Pancreas (tissue), 10 donors: Measurements from ENCODE around the gene ADAMTS15. TPM values are rescaled to one million over a fixed set of nuclear protein-coding genes. Genes with fewer than 3 reads are reported as not detected.

Source experiments
- ATAC-seq, 4 donors: fragments of 200-7000 bp; cut with Tn5 transposase; one replicate each; pipeline versions ENCODE4 v1.8.0 to v1.9.1; 2020; ENCODE audit warnings: mild to moderate bottlenecking in 4 of 4, moderate library complexity in 4 of 4
- DNase-seq, 6 donors: peaks; one replicate each; pipeline ENCODE4 v3.0.0-alpha.2; 2020
- FAIRE-seq: peaks from 2 replicates; lab custom pipeline; 2012; peaks lifted over from hg19 to GRCh38; lab: Jason Lieb, UNC
- H3K27ac ChIP-seq, 4 donors: fragments of 200-600 bp; sonication (generic); 1 replicate in 3 of 4; 2 replicates in 1 of 4; pipeline versions ENCODE4 v1.5.0 to v1.8.0; 2020
- H3K27me3 ChIP-seq, 4 donors: fragments of 200-600 bp; one replicate each; pipeline ENCODE4 v1.8.0; 2021
- H3K36me3 ChIP-seq, 3 donors: fragments of 200-600 bp; sonication (generic) in 1 of 3; one replicate each; pipeline versions ENCODE4 v1.5.0 to v1.8.0; 2020 to 2021
- H3K4me1 ChIP-seq, 3 donors: fragments of 200-600 bp; one replicate each; pipeline ENCODE4 v1.8.0; 2021
- H3K4me3 ChIP-seq, 4 donors: fragments of 200-600 bp; sonication (generic) in 2 of 4; one replicate each; pipeline versions ENCODE4 v1.5.0 to v1.8.0; 2020 to 2021
- H3K9me3 ChIP-seq, 4 donors: fragments of 200-600 bp; one replicate each; pipeline ENCODE4 v1.8.0; 2021
- CTCF ChIP-seq, 4 donors: fragments of 200-600 bp; sonication (generic) in 3 of 4; IDR thresholded peaks; one replicate each; pipeline versions ENCODE4 v1.5.0 to v1.8.0; 2021; ENCODE audit warnings: antibody characterized with exemption in 4 of 4
- whole genome bisulfite sequencing, 2 donors: extraction: QIAGEN DNeasy Blood & Tissue Kit; methylation state at CpG; one replicate each; pipeline ENCODE4 v1.1.7; 2013; 5-methylcytosine and 5-hydroxymethylcytosine counted together
- intact Hi-C, 3 donors: fragments of 100-400 bp; cut with DNase I; formaldehyde crosslinking; loops; one replicate each; pipeline versions ENCODE4 v1.11.1 to v1.14.2; 2022
- polyA plus RNA-seq, 2 donors: library from polyadenylated mRNA; stranded (reverse); fragments of 200-250 nt; gene quantifications; one replicate each; pipeline ENCODE4 v1.2.3, GENCODE V29; 2013
- total RNA-seq, 6 donors: library from RNA; stranded (reverse); fragmentation: NEBNext Ultra II Directional in 4 of 6; extraction: Animal tissue kit (Norgen Biotek cat#: 25700) in 4 of 6; gene quantifications; one replicate each; pipeline versions ENCODE4 v1.2.1 to v1.2.4, GENCODE V29; 2021 to 2023
- donor health status: healthy with polysubstance abuse.
- donor health status: DM: no; HTN: no; CAD: no; lungs with moderate emphysema.
- donor health status: DM: no; HTN: no; CAD: no.
- donor health status: control.
- donor health status: control.
- donor health status: Bipolar disorder and iron deficiency.
- donor health status: DM: yes; HTN: yes; CAD: no.
- donor health status: DM: no; HTN: no; CAD: no.
- donor health status: DM: no; HTN: no; CAD: no.
- donor health status: DM: yes; HTN: yes; CAD: no.

ADAMTS15 gene
- total and polyA plus RNA-seq, 8 donors = 0.14 to 1.2 (median 0.78) TPM

- ATAC-seq = no peak
- WGBS, 2 donors = 92 to 98% methylated on average over 2 of the region's 2 CpGs
- Histone ChIP-seq H3K4me1 (peaks cover 6 to 11% (median 9%) of the 10 kb centered on the region in 3 donors), H3K4me3 (no peak overlapping the region), H3K36me3 (no peaks in the 10 kb centered on the region), H3K27ac (no peak overlapping the region), H3K9me3 (no peaks in the 10 kb centered on the region), H3K27me3 (no peaks in the 10 kb centered on the region)
- TF ChIP-seq CTCF (IDR thresholded peaks at IDR 0.05) = no peak
- FAIRE-seq = no peak
- no peak for DNase-seq
- intact Hi-C loops = no loop called here
Measured at GRCh38 chr11:130509942-130510341, 61.5 kb downstream of the ADAMTS15 start.

GRCh38 chr11:130510407-130511006 is 62.1 kb downstream of the ADAMTS15 start:
- H3K36me3 ChIP-seq = no peaks in the 10 kb centered on the region
- H3K4me3 ChIP-seq = no peak overlapping the region
- ATAC-seq (peak; percentile 81 to 93 (median 90)), FAIRE-seq (no peak), DNase-seq (peak in 1 of 6 donors; percentile 47)
- H3K9me3 ChIP-seq = no peaks in the 10 kb centered on the region
- WGBS, 2 donors = 43 to 44% methylated on average over 8 of the region's 8 CpGs
- H3K27me3 ChIP-seq = no peaks in the 10 kb centered on the region
- intact Hi-C loops = no loop called here
- no peak overlapping the region for H3K27ac ChIP-seq
- no peak for TF ChIP-seq CTCF (IDR thresholded peaks at IDR 0.05)
- peaks cover 6 to 11% (median 9%) of the 10 kb centered on the region in 3 donors for H3K4me1 ChIP-seq

GRCh38 chr11:130511765-130512164 is 63.3 kb downstream of the ADAMTS15 start:
- DNase-seq (no peak), FAIRE-seq (no peak), ATAC-seq (peak in 2 of 4 donors; percentile 23 to 43)
- TF ChIP-seq CTCF (IDR thresholded peaks at IDR 0.05) = no peak
- no peaks in the 10 kb centered on the region for H3K9me3 ChIP-seq
- intact Hi-C loops = no loop called here
- H3K4me3 ChIP-seq = no peak overlapping the region
- 98 to 100% methylated on average over 2 of the region's 2 CpGs for WGBS, 2 donors
- H3K4me1 ChIP-seq = peaks cover 6 to 11% (median 9%) of the 10 kb centered on the region in 3 donors
- no peak overlapping the region for H3K27ac ChIP-seq
- H3K27me3 ChIP-seq = no peaks in the 10 kb centered on the region
- no peaks in the 10 kb centered on the region for H3K36me3 ChIP-seq

GRCh38 chr11:130512662-130513061 is 64.2 kb downstream of the ADAMTS15 start:
- Histone ChIP-seq H3K9me3 (no peaks in the 10 kb centered on the region), H3K27me3 (no peaks in the 10 kb centered on the region), H3K4me3 (no peak overlapping the region), H3K36me3 (no peaks in the 10 kb centered on the region), H3K27ac (no peak overlapping the region), H3K4me1 (peaks cover 6 to 11% (median 9%) of the 10 kb centered on the region in 3 donors)
- intact Hi-C loops = no loop called here
- no peak for ATAC-seq
- 91% methylated on average over 4 of the region's 4 CpGs for WGBS, 2 donors
- no peak for TF ChIP-seq CTCF (IDR thresholded peaks at IDR 0.05)
- DNase-seq = no peak
- no peak for FAIRE-seq

GRCh38 chr11:130513132-130513531 is 64.7 kb downstream of the ADAMTS15 start:
- no peaks in the 10 kb centered on the region for H3K9me3 ChIP-seq
- intact Hi-C loops = no loop called here
- peaks cover 6 to 11% (median 9%) of the 10 kb centered on the region in 3 donors for H3K4me1 ChIP-seq
- no peak for TF ChIP-seq CTCF (IDR thresholded peaks at IDR 0.05)
- peak in 1 of 4 donors; percentile 48 for ATAC-seq
- 59 to 69% methylated on average over 4 of the region's 4 CpGs for WGBS, 2 donors
- H3K27ac ChIP-seq = no peak overlapping the region
- DNase-seq = no peak
- no peak for FAIRE-seq
- no peaks in the 10 kb centered on the region for H3K27me3 ChIP-seq
- no peak overlapping the region for H3K4me3 ChIP-seq
- no peaks in the 10 kb centered on the region for H3K36me3 ChIP-seq
